Retinal pigment epithelial cell (primary cell): Measurements from ENCODE around the gene NUP107.
A peak's percentile ranks its signal among the peaks of the same experiment; 100 is the strongest.

Experiments
- DNase-seq: peaks from one replicate; pipeline ENCODE4 v3.0.0-alpha.2; 2010; ENCODE audit warnings: low read depth
- H3K4me3 ChIP-seq: 2 replicates; pipeline ENCODE4 v1.5.1; 2011; ENCODE audit warnings: mild to moderate bottlenecking, low read length, control low read depth, moderate library complexity
- CTCF ChIP-seq: conservative IDR thresholded peaks from 2 replicates; pipeline ENCODE4 v1.5.1; 2011; ENCODE audit warnings: low read depth, low read length, control low read depth, inconsistent platforms

Gene NUP107

DNA sequence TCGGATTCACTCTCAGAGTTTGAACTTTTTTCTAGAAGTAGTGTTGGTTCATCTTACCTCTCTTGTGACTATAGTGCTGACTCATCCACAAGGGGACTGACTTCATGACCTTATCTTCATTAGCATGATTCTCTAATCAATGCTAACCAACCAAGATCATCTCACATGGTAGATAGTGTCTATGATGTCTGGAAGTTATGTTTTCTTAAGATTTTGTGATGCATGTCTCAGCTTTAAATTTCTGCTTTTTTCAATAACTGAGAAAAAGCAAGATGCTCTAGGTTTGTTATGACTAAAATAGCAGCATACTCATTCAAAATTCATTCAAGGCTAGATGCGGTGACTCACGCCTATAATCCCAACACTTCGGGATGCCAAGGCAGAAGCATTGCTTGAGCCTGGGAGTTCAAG, 46.9 kb downstream of the NUP107 start:
- no peak overlapping the region for H3K4me3 ChIP-seq
- no peak for DNase-seq
- TF ChIP-seq CTCF = no peak

DNA sequence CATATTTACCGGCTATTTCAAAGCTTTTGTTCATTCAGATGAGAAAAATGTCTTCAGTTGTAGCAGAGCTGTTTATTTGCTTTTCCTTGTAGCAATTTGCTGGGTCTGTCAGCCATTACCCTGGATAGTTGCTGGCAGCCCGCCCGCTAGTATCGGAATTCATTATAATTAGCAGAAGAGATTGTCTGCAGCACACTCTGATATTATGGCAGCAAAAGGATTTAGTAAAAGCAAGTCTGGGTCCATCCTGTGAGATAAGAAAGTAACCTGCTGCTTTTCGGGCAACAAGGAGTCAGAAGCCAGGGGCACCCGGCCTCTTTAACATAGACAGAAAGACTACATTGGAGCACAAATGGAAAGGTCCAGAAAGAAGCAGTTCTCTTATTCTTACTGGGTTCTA, 53.1 kb downstream of the NUP107 start:
- TF ChIP-seq CTCF = no peak
- no peak overlapping the region for H3K4me3 ChIP-seq
- no peak for DNase-seq

DNA sequence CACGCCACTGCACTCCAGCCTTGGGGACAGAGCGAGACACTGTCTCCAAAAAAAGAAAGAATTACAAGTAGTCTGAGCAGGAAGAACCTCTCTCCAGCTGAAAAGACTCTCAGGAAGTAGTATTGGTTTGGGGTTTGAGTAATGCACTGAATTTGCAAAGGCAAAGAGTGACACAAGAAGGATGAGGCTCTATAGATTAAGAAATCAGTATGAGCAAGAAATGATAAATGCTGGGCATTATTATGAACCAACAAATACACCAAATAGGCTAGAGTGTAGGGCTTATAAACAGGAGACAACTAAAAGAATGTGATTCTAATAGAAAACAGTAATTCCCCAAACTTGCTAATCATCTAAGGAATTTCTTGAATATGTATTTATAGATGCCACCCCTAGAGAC, 56.6 kb downstream of the NUP107 start:
- DNase-seq = no peak
- H3K4me3 ChIP-seq = no peak overlapping the region
- no peak for TF ChIP-seq CTCF

GRCh38 chr12:68745376-68745903, 58.7 kb downstream of the NUP107 start:
- no peak for DNase-seq
- peak overlapping the region; percentile 92 for H3K4me3 ChIP-seq

GRCh38 chr12:68745904-68746571, 59.3 kb downstream of the NUP107 start, which contains the start of gene SLC35E3:
Gene SLC35E3, plus strand, starts transcription at chr12:68746176. Its CDS starts 202 bp downstream, at chr12:68746378.
- H3K4me3 ChIP-seq = peak within 1 kb of the TSS; percentile 92
- no peak for TF ChIP-seq CTCF
- DNase-seq = peak; percentile 40

More at GRCh38 chr12:68745376-68745903, 58.7 kb downstream of the NUP107 start:
- no peak for TF ChIP-seq CTCF

DNA sequence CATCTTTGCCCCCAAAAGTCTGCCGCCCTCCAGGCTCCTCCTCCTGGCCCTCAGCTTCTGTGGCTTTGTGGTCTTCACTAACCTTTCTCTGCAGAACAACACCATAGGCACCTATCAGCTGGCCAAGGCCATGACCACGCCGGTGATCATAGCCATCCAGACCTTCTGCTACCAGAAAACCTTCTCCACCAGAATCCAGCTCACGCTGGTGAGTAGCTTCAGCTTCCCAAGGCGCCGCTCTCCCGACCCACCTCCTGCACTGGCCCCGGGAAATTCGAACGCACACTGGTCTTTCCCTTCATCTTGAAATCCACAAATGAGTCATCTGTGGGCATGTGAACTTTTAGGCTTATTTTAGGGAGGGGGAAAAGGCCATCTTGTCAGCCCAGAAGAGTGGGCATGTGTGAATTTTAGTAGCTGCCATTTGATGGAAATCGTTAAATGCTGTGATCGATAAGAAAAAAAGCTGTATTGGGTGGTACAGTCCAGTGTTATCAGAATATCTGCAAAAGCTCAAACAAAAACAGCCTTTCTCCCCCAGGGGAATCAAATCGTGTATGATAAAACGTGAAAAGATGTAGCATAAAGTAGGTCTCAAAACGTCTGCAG, 59.9 kb downstream of the NUP107 start:
- TF ChIP-seq CTCF = no peak
- DNase-seq = no peak

DNA sequence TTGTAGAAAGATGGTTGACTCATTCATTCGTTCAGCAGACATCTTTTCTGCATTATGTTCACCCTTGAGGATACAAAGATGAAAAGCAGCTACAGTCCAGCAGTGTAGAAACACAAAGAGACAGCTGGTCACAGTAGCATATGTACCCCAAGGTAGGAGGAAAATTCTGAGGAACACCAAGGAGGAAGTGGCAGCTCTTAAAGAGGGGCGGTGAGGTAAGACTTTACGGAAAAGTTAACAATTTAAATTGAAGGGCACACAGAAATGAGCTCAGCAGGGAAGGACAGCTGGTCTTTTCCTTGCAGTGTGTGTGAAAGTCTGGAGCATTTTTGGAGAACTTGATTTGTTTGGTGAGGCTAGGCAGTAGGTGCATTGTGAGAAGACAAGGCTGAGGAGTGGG, 62.7 kb downstream of the NUP107 start:
- TF ChIP-seq CTCF = no peak
- DNase-seq = no peak
- H3K4me3 ChIP-seq = no peak overlapping the region

More for the DNA sequence above, 59.9 kb downstream of the NUP107 start:
- H3K4me3 ChIP-seq = peak overlapping the region; percentile 92
